ENCODE results near the gene NPY4R2. TPM values are rescaled to one million over a fixed set of nuclear protein-coding genes. Genes with fewer than 3 reads are reported as not detected.
"Not testable (repeated sequence)": the region's sequence is repeated elsewhere in the genome, so short reads cannot be mapped to it uniquely, and the experiment has no call there.

The NPY4R2 gene
- total and polyA plus RNA-seq, 8 donors: 0.16 TPM; not detected in 7

- ATAC-seq: peak in 2 of 4 donors; percentile 23 to 39
- DNase-seq: not testable (repeated sequence)
Observed at GRCh38 chr10:47909333-47909732, 9.1 kb upstream of the NPY4R2 start.

DNA sequence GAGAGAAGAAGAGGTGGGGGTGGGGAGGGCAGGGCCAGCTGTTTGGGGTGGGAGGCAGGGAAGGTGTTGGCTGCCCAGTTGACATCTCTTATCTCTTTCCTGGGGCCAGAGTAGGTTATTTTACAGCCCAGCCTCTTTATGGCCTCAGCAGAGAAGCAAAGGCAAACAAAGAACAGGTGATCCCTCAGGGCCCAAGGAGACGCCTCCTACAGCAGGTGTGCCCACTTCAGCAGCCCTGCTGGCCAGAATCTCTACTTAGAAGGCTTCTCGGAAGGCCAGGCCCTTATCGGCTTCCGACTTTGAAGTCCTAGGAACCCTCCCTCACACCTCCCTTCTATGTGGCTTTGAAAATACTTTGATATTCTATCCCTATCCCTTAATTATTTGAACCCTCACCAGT, 8.0 kb upstream of the NPY4R2 start:
- FAIRE-seq; H3K9me3 ChIP-seq; intact Hi-C loops (cut with DNase I); H3K36me3 ChIP-seq; H3K27me3 ChIP-seq; H3K4me3 ChIP-seq; H3K4me1 ChIP-seq; H3K27ac ChIP-seq: not testable (repeated sequence)
- DNase-seq: peak in 2 of 6 donors; percentile 30 to 49
- ATAC-seq: peak; percentile 92 to 99 (median 96)
- 28 to 60% methylated on average over 2 to 3 of the region's 4 CpGs for WGBS, 2 donors

More at GRCh38 chr10:47909333-47909732, 9.1 kb upstream of the NPY4R2 start:
- intact Hi-C loops (cut with DNase I); H3K27ac ChIP-seq; H3K9me3 ChIP-seq; H3K4me1 ChIP-seq; FAIRE-seq; H3K36me3 ChIP-seq; H3K27me3 ChIP-seq; H3K4me3 ChIP-seq: not testable (repeated sequence)
- WGBS, 2 donors: 73% methylated on average over 1 of the region's 1 CpG; no CpG with 5 or more reads in 1 of the 2 donors

- no CpG with 5 or more reads among the region's 2 CpGs for WGBS, 2 donors
- H3K27ac ChIP-seq; DNase-seq; H3K4me1 ChIP-seq; H3K9me3 ChIP-seq; FAIRE-seq; H3K4me3 ChIP-seq; H3K36me3 ChIP-seq; intact Hi-C loops (cut with DNase I); H3K27me3 ChIP-seq; ATAC-seq: not testable (repeated sequence)
Observed at GRCh38 chr10:47914052-47914451, 4.4 kb upstream of the NPY4R2 start.

- H3K4me3 ChIP-seq; H3K36me3 ChIP-seq; FAIRE-seq; H3K27ac ChIP-seq; H3K27me3 ChIP-seq; H3K4me1 ChIP-seq; H3K9me3 ChIP-seq; DNase-seq; intact Hi-C loops (cut with DNase I): not testable (repeated sequence)
- WGBS, 2 donors: 0% methylated on average over 1 of the region's 4 CpGs; no CpG with 5 or more reads in 1 of the 2 donors
- peak; percentile 40 to 94 (median 78) for ATAC-seq
Observed at GRCh38 chr10:47915849-47916548, 2.5 kb upstream of the NPY4R2 start.

DNA sequence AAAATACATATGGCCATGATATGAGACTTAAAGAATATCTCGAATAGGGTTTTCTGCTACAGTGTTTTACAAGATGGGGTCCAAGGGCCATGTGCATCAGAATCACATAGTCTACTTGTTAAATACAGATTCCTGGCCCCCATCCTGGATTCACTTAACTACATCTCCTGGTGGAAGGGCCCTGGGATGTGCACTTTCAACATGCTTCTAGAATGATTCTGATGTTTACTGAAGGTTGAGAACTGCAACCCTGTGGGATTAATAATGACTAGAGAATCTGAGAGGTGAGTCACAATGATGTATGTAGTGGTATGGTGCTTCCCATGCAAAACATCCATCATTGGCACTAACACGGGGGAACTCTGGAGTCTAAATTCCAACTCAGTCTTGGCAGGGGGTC, 2.1 kb downstream of the NPY4R2 start:
- H3K27ac ChIP-seq; intact Hi-C loops (cut with DNase I); H3K9me3 ChIP-seq; ATAC-seq; H3K27me3 ChIP-seq; FAIRE-seq; H3K4me1 ChIP-seq; H3K4me3 ChIP-seq; H3K36me3 ChIP-seq; DNase-seq: not testable (repeated sequence)
- 63 to 79% methylated on average over 1 of the region's 2 CpGs for WGBS, 2 donors

GRCh38 chr10:47922503-47922902, 4.0 kb downstream of the NPY4R2 start:
- not testable (repeated sequence) for H3K4me3 ChIP-seq

DNA sequence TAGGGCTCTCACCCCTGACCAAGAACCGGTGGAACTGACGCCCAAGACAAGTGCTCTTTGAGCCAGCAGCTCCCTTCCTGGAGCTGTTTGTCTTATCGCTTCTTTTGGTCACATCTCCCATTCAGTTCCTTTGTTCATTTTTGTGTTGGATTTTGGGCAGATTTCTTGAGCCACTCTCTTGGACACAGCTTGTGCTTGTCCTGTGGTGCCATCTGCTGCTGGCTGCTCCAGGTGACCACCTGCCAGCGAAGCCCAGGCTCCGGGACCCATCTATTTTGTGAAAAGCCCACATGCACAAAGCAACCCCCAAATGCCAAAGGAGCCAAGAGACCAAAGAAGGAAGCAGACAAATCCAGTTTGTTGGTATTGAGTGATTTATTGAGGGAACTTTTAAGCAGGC, 6.2 kb downstream of the NPY4R2 start:
- 83 to 89% methylated on average over 3 of the region's 5 CpGs for WGBS, 2 donors
- H3K27ac ChIP-seq; H3K4me1 ChIP-seq; H3K4me3 ChIP-seq; H3K27me3 ChIP-seq; H3K36me3 ChIP-seq; H3K9me3 ChIP-seq; intact Hi-C loops (cut with DNase I); FAIRE-seq: not testable (repeated sequence)
- ATAC-seq (peak in 2 of 4 donors; percentile 71 to 77), DNase-seq (peak in 1 of 6 donors; percentile 39)

More at GRCh38 chr10:47922503-47922902, 4.0 kb downstream of the NPY4R2 start:
- FAIRE-seq; H3K27me3 ChIP-seq; H3K27ac ChIP-seq; H3K9me3 ChIP-seq; H3K4me1 ChIP-seq; ATAC-seq; H3K36me3 ChIP-seq; intact Hi-C loops (cut with DNase I): not testable (repeated sequence)
- WGBS, 2 donors: 94 to 95% methylated on average over 6 to 7 of the region's 10 CpGs
- peak in 1 of 6 donors; percentile 12 for DNase-seq

GRCh38 chr10:47927147-47927916, 8.9 kb downstream of the NPY4R2 start:
- H3K9me3 ChIP-seq; DNase-seq; intact Hi-C loops (cut with DNase I); FAIRE-seq; H3K4me1 ChIP-seq; H3K27me3 ChIP-seq; H3K27ac ChIP-seq; H3K36me3 ChIP-seq; H3K4me3 ChIP-seq: not testable (repeated sequence)
- no CpG with 5 or more reads among the region's 9 CpGs for WGBS, 2 donors
- peak in 1 of 4 donors; percentile 32 for ATAC-seq

DNA sequence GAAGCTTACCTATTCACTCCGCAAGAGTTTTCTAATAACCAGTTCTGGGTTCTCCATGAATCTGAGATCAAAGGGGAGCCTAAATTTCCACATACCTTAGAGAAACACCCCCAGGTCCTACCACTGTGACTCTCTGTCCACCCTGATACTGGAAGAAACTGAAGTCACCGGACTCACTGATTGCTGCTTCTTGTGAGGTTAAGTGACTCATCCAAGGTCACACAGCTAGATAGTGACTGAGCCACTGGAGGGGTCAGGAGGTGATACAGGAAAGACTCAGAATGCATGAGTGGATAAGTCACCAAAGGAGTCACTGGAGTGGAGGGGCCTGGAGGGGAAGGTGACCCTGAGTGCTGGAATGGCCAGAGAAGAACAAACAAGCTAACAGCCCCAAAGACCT, 9.8 kb downstream of the NPY4R2 start:
- H3K36me3 ChIP-seq; H3K9me3 ChIP-seq; intact Hi-C loops (cut with DNase I); H3K4me3 ChIP-seq; H3K27me3 ChIP-seq; DNase-seq; H3K27ac ChIP-seq; ATAC-seq; H3K4me1 ChIP-seq; FAIRE-seq: not testable (repeated sequence)
- no CpG with 5 or more reads among the region's 2 CpGs for WGBS, 2 donors

DNA sequence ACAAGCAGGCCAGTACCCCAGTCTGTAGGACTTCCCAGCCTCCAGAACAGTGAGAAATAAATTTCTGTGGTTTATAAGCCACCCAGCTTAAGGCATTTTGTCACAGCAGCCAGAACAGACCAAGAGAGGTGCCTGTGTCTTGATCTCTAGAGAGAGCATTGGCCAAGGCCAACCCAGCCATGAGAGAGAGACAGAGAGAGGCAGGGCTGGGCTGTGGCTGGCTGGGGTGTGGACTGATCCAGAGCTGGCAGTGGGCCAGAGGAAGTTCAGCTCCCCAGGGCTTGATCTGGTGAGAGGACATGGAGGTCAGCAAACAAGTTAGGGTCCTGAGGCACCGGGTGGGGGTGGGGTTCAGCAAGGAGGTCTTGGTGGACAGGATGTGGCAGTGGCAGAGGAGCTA, 14.4 kb downstream of the NPY4R2 start:
- H3K27ac ChIP-seq; H3K4me3 ChIP-seq; DNase-seq; H3K4me1 ChIP-seq; H3K9me3 ChIP-seq; ATAC-seq; intact Hi-C loops (cut with DNase I); H3K27me3 ChIP-seq; H3K36me3 ChIP-seq; FAIRE-seq: not testable (repeated sequence)
- WGBS, 2 donors: no CpG with 5 or more reads among the region's 1 CpG

DNA sequence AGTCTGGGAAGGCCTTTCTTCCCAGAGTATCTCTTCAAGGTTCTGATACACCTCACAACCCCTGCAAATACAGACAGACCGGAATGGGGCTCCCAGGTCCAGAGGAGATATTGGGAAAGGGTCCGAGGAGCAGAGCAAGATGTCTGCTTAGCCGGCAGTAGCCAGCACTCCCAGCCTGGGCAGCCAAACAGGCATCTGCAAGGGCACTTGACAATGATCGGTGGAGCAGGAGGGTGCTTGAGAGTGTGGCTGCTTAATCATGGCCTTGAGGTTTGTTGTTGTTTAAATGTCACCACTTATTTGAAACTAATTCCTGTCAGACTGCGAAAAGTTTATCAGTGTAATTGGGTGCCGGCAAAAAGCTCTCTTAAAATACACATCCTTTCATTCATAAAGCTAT, 15.0 kb downstream of the NPY4R2 start:
- H3K4me1 ChIP-seq; H3K36me3 ChIP-seq; FAIRE-seq; DNase-seq; H3K9me3 ChIP-seq; H3K27me3 ChIP-seq; H3K4me3 ChIP-seq; H3K27ac ChIP-seq; ATAC-seq; intact Hi-C loops (cut with DNase I): not testable (repeated sequence)
- WGBS, 2 donors: 64% methylated on average over 2 of the region's 6 CpGs; no CpG with 5 or more reads in 1 of the 2 donors

DNA sequence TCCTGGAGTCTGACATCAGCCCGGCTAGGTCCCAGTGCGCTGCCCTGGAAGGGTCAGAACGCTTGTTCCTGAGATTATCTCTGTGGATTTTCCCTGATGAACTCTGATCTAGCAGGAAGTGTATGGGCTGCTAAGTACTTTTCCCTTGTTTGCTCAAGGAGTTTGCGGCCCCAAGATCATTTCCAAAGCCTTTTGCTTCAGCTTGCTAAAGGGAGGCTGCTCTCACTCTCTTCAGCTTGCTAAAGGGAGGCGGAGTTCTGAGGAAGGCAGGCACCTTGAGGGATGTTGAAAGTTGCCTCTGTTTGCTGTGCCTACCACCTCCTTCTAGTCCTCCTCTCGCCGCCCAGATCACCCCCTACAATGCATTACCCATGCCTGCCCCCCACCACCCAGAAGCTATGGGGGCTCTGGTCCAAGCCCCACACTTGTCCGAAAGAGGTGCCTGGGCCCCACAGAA, 18.3 kb downstream of the NPY4R2 start:
- H3K4me3 ChIP-seq; intact Hi-C loops (cut with DNase I); H3K4me1 ChIP-seq; H3K36me3 ChIP-seq; H3K27me3 ChIP-seq; H3K9me3 ChIP-seq; DNase-seq; H3K27ac ChIP-seq; FAIRE-seq: not testable (repeated sequence)
- peak in 1 of 4 donors; percentile 31 for ATAC-seq
- 75 to 76% methylated on average over 7 of the region's 8 CpGs for whole genome bisulfite sequencing, 2 donors

Measured in pancreas (tissue), 10 donors.